NAMALWA (cell line): ENCODE data around the gene APBB1IP.
"Not testable (repeated sequence)": the region's sequence is repeated elsewhere in the genome, so short reads cannot be mapped to it uniquely, and the experiment has no call there.

ENCODE experiments used
- DNase-seq: peaks from one replicate; pipeline ENCODE4 v3.0.0-alpha.2; 2015; ENCODE audit warnings: low spot score

The APBB1IP gene

GRCh38 chr10:26556748-26557640 is 118.9 kb downstream of the APBB1IP start:
- peak; percentile 57 for DNase-seq

- no peak for DNase-seq
These were observed 119.5 kb downstream of the APBB1IP start for GRCh38 chr10:26557641-26558014.

GRCh38 chr10:26566525-26567350 is 128.6 kb downstream of the APBB1IP start:
- DNase-seq = no peak

- no peak for DNase-seq
These were observed 129.2 kb downstream of the APBB1IP start for GRCh38 chr10:26567351-26567721.

- DNase-seq = no peak
These were observed 133.5 kb downstream of the APBB1IP start for GRCh38 chr10:26571655-26572054.

GRCh38 chr10:26573674-26574073 is 135.5 kb downstream of the APBB1IP start:
- DNase-seq = no peak

- DNase-seq = peak; percentile 69
These were observed 136.6 kb downstream of the APBB1IP start for GRCh38 chr10:26574783-26575182.

- not testable (repeated sequence) for DNase-seq
These were observed 140.2 kb downstream of the APBB1IP start for GRCh38 chr10:26578371-26578770.

GRCh38 chr10:26579256-26580063 is 141.3 kb downstream of the APBB1IP start:
- no peak for DNase-seq

GRCh38 chr10:26586211-26586610 is 148.1 kb downstream of the APBB1IP start:
- no peak for DNase-seq

- DNase-seq = no peak
These were observed 150.5 kb downstream of the APBB1IP start for GRCh38 chr10:26588611-26589010.

GRCh38 chr10:26589813-26590212 is 151.7 kb downstream of the APBB1IP start:
- DNase-seq = not testable (repeated sequence)

GRCh38 chr10:26593896-26594295 is 155.8 kb downstream of the APBB1IP start:
- DNase-seq = no peak

GRCh38 chr10:26603283-26603682 is 165.1 kb downstream of the APBB1IP start:
- not testable (repeated sequence) for DNase-seq

GRCh38 chr10:26604320-26605093 is 166.4 kb downstream of the APBB1IP start:
- not testable (repeated sequence) for DNase-seq

- DNase-seq = peak; percentile 48
These were observed 168.3 kb downstream of the APBB1IP start for GRCh38 chr10:26606389-26606877.

- DNase-seq = no peak
These were observed 174.2 kb downstream of the APBB1IP start for GRCh38 chr10:26612151-26612915.
